GM23248 (cell line): ENCODE measurements around the gene ARFGEF3. TPM values are rescaled to one million over a fixed set of nuclear protein-coding genes. Genes with fewer than 3 reads are reported as not detected.

Source experiments
- DNase-seq: peaks from one replicate; pipeline ENCODE4 v3.0.0-alpha.2; 2015
- H2AFZ ChIP-seq: fragments of 200-600 bp; sonication (generic); 2 replicates; pipeline ENCODE4 v1.6.1; 2016; ENCODE audit warnings: antibody characterized with exemption
- H3F3A ChIP-seq: fragments of 200-600 bp; sonication (generic); 2 replicates; pipeline ENCODE4 v1.6.1; 2016; ENCODE audit warnings: mild to moderate bottlenecking, antibody characterized with exemption, mixed run types; ENCODE audit not compliant: insufficient read depth
- H3K27ac ChIP-seq: fragments of 200-600 bp; sonication (generic); 2 replicates; pipeline ENCODE4 v1.5.1; 2016; ENCODE audit warnings: mild to moderate bottlenecking
- H3K27me3 ChIP-seq: fragments of 200-600 bp; sonication (generic); replicated peaks from 2 replicates; pipeline ENCODE4 v1.6.1; 2016; ENCODE audit warnings: mild to moderate bottlenecking; ENCODE audit not compliant: insufficient read depth
- H3K36me3 ChIP-seq: fragments of 200-600 bp; sonication (generic); 2 replicates; pipeline ENCODE4 v1.6.1; 2016; ENCODE audit warnings: low read depth, mild to moderate bottlenecking
- H3K4me1 ChIP-seq: fragments of 200-600 bp; sonication (generic); 2 replicates; pipeline ENCODE4 v1.6.1; 2016; ENCODE audit warnings: mild to moderate bottlenecking; ENCODE audit not compliant: insufficient read depth
- H3K4me2 ChIP-seq: fragments of 200-600 bp; sonication (generic); one replicate; pipeline ENCODE4 v1.6.1; 2016; ENCODE audit warnings: mild to moderate bottlenecking; ENCODE audit not compliant: unreplicated experiment
- H3K4me3 ChIP-seq: fragments of 200-600 bp; sonication (generic); 2 replicates; pipeline ENCODE4 v1.5.1; 2016; ENCODE audit warnings: mild to moderate bottlenecking
- H3K79me2 ChIP-seq: fragments of 200-600 bp; sonication (generic); 2 replicates; pipeline ENCODE4 v1.6.1; 2016; ENCODE audit warnings: mild to moderate bottlenecking; ENCODE audit not compliant: insufficient read depth
- H3K9ac ChIP-seq: fragments of 200-600 bp; sonication (generic); 2 replicates; pipeline ENCODE4 v1.6.1; 2016; ENCODE audit warnings: mild to moderate bottlenecking
- H3K9me2 ChIP-seq: fragments of 200-600 bp; sonication (generic); 2 replicates; pipeline ENCODE4 v1.6.1; 2016; ENCODE audit warnings: mixed run types, mild to moderate bottlenecking, moderate library complexity; ENCODE audit not compliant: insufficient read depth
- H3K9me3 ChIP-seq: fragments of 200-600 bp; sonication (generic); one replicate; pipeline ENCODE4 v1.6.1; 2017; ENCODE audit warnings: low read depth
- H4K20me1 ChIP-seq: fragments of 200-600 bp; sonication (generic); 2 replicates; pipeline ENCODE4 v1.6.0; 2016; ENCODE audit not compliant: insufficient read depth
- EZH2 ChIP-seq: fragments of 200-600 bp; sonication (generic); IDR thresholded peaks from 2 replicates; pipeline ENCODE4 v1.6.1; 2018; ENCODE audit warnings: antibody characterized with exemption, mild to moderate bottlenecking; ENCODE audit not compliant: insufficient read depth, poor library complexity, severe bottlenecking
- EZH2phosphoT487 ChIP-seq: fragments of 200-600 bp; sonication (generic); IDR thresholded peaks from 2 replicates; pipeline ENCODE4 v1.6.1; 2018; ENCODE audit warnings: antibody characterized with exemption, moderate library complexity, mild to moderate bottlenecking, low read depth; ENCODE audit not compliant: insufficient read depth
- WGBS, 2 experiments: methylation state at CpG; one replicate each; pipeline ENCODE4 v1.1.6; 2015 to 2017; ENCODE audit warnings: low lambda C conversion rate in 2 of 2, low coverage in 1 of 2; ENCODE audit errors: missing lambda C conversion rate in 2 of 2; 5-methylcytosine and 5-hydroxymethylcytosine counted together
- in situ Hi-C: fragments of 300-500 bp; cut with MboI; formaldehyde crosslinking; loops from 2 replicates; pipeline ENCODE4 v1.15.0; 2020
- polyA plus RNA-seq: library from polyadenylated mRNA; unstranded; fragments of >200 nt; fragmentation: Nextera tagmentation; extraction: Ambion mirVana; gene quantifications from 2 replicates; pipeline ENCODE4 v1.2.1, GENCODE V29; 2016
- total RNA-seq: library from RNA; depleted of rRNA; stranded (reverse); fragments of >200 nt; shearing (Covaris generic); gene quantifications from 2 replicates; pipeline ENCODE4 v1.2.3, GENCODE V29; 2014

The ARFGEF3 gene
- total and polyA plus RNA-seq, 2 experiments from 2014 or later = 0.06 to 0.11 TPM

DNA sequence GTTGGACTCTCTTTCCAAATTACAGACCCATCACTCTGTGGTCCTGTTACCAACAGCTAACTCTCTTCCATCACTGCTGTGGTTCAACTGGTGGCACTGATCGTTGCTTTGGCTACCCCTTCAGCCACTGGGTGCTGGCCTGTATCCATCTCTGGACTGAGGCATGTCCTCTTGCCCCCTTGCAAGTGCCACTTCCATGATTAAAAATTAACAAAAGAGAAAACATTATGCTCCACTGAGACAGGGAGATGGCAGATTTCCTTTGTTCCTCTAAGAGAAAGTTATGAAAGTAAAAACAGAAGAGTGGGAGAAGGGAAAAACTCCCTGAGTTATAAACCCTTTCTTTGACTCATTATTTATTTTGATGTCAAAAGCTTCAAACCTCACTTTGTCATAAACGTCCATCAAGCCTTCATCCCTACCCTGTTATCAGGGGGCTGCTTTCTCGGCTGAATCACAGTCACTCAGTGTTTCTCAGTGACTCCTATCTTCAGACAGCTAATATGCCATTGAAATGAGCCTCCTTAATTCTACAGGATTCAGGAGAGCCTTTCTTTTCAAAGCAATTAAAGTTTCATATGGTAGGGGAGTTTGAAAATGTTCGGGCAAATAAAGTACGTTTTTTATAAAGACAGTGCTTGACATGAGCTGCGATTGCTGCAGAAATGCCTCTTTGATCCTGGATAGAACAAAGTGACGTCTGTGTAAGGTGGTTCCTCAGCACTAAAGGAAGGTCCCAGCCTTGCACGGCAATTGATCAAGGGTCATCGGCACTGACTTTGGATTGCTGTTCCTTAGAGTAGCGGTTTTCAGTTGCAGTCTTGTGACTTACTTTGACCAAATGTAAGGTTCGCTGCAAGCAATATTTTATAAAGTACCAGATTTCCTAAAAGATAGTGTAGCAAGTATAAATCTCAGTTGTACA lies 106.5 kb downstream of the ARFGEF3 start:
- H3F3A ChIP-seq = no peaks in the 10 kb centered on the region
- no peaks in the 10 kb centered on the region for H3K9me3 ChIP-seq
- no peak overlapping the region for H2AFZ ChIP-seq
- no peaks in the 10 kb centered on the region for H3K4me1 ChIP-seq
- no peak overlapping the region for H3K27ac ChIP-seq
- H3K9me2 ChIP-seq = no peaks in the 10 kb centered on the region
- H3K4me2 ChIP-seq = no peak overlapping the region
- 67 to 68% methylated on average over 11 of the region's 11 CpGs for WGBS, 2 experiments
- in situ Hi-C loops = no loop called here
- H3K9ac ChIP-seq = no peak overlapping the region
- no peaks in the 10 kb centered on the region for H3K36me3 ChIP-seq
- H3K4me3 ChIP-seq = no peak overlapping the region
- TF ChIP-seq EZH2 (no peak), EZH2phosphoT487 (no peak)
- no peak for DNase-seq
- no peaks in the 10 kb centered on the region for H4K20me1 ChIP-seq
- H3K27me3 ChIP-seq = no peaks in the 10 kb centered on the region; the same call in 1 of the 2 replicates
- H3K79me2 ChIP-seq = no peaks in the 10 kb centered on the region

DNA sequence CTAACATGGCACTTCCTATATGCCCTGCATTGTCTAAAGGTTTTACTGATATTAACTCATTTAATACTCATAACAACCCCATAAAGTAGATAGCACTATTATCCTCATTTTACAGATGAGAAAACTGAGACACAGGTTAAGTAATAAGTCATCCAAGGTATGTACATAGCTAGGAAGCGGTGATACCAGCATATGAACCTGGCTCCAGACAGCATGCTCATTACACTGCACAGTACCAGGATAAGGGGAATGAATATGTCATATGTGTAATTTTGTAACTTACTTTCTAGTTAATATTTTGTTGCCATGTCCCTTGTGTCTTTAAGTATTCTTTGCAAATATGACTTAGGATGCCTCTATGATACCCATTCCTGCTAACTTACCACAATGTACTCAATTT lies 109.7 kb downstream of the ARFGEF3 start:
- H3K9ac ChIP-seq = no peak overlapping the region
- H3K4me3 ChIP-seq = no peak overlapping the region
- no peaks in the 10 kb centered on the region for H3K4me1 ChIP-seq
- H3K4me2 ChIP-seq = no peak overlapping the region
- 89 to 93% methylated on average over 1 of the region's 1 CpG for WGBS, 2 experiments
- no peak for DNase-seq
- TF ChIP-seq EZH2phosphoT487 = no peak
- TF ChIP-seq EZH2 = no peak
- no peaks in the 10 kb centered on the region for H3K36me3 ChIP-seq
- H3K79me2 ChIP-seq = no peaks in the 10 kb centered on the region
- H4K20me1 ChIP-seq = no peaks in the 10 kb centered on the region
- in situ Hi-C loops = no loop called here
- no peaks in the 10 kb centered on the region for H3K9me3 ChIP-seq
- no peaks in the 10 kb centered on the region; the same call in 1 of the 2 replicates for H3K27me3 ChIP-seq
- H3K27ac ChIP-seq = no peak overlapping the region
- H3K9me2 ChIP-seq = no peaks in the 10 kb centered on the region
- no peaks in the 10 kb centered on the region for H3F3A ChIP-seq
- H2AFZ ChIP-seq = no peak overlapping the region

DNA sequence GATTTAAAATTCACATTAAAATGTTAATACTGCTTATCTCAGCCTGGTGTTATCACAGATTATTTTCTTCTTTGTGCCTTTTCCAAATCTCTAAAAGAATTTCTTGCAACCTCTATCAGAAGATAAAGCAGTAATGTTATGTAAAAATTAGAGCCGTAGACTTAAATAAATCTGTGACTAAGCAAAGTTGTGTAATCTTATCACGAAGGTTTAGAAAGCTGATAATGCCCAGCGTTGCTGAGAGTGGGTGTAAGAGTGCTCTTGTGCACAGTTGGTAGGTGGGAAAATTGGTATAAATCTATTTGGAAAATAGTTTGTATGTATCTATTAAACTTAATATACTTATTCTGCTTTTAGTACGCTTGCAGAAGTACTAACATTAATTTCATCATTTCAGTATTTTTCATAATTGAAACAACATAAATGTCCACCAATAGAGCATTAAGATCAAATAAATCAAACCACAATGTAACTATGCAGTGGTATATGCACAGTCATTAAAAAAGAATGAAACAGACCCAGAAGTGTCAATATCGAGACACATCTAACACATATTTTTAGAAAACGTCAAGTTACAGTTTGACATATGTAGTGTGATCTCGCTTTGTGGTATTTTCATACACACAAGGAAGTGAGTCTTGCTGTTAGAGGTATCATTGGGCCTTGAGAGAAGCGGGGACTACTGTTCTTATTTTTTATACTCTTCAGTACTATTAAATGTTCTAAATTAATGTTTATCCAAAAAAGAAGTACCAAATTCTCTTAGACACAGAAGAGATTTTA lies 111.0 kb downstream of the ARFGEF3 start:
- H3K9ac ChIP-seq = no peak overlapping the region
- no peaks in the 10 kb centered on the region for H3K79me2 ChIP-seq
- H3K9me3 ChIP-seq = no peaks in the 10 kb centered on the region
- in situ Hi-C loops = no loop called here
- no peaks in the 10 kb centered on the region for H3K9me2 ChIP-seq
- H3K4me2 ChIP-seq = no peak overlapping the region
- no peak for DNase-seq
- TF ChIP-seq EZH2 = no peak
- TF ChIP-seq EZH2phosphoT487 = no peak
- H3K36me3 ChIP-seq = no peaks in the 10 kb centered on the region
- no peaks in the 10 kb centered on the region for H3F3A ChIP-seq
- H3K27ac ChIP-seq = no peak overlapping the region
- WGBS, 2 experiments = 80% methylated on average over 8 of the region's 8 CpGs
- H3K4me1 ChIP-seq = no peaks in the 10 kb centered on the region
- no peak overlapping the region for H3K4me3 ChIP-seq
- H2AFZ ChIP-seq = no peak overlapping the region
- H4K20me1 ChIP-seq = no peaks in the 10 kb centered on the region
- H3K27me3 ChIP-seq = no peaks in the 10 kb centered on the region; the same call in 1 of the 2 replicates

DNA sequence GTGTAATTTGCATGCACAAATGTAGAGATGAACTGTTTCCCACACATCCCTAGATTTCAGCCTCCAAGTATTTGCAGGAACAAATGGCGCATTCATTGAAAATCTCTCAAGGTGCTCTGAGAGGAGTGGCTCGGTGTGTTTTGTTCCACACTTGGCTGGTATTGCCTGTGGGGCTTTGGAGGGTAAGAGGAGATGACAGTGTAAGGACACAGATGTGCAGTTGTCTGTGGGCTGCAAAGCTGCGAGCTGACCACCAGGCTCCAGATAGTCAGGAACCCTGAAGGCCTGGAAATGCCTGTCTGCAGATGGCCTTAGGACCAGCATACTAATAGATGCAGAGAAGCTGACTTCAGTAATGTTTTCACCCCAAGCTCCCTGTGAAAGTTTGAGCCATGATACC lies 114.2 kb downstream of the ARFGEF3 start:
- no peaks in the 10 kb centered on the region for H3K27me3 ChIP-seq
- 62 to 79% methylated on average over 3 of the region's 3 CpGs for WGBS, 2 experiments
- no peaks in the 10 kb centered on the region for H4K20me1 ChIP-seq
- no peaks in the 10 kb centered on the region for H3K79me2 ChIP-seq
- H3K36me3 ChIP-seq = no peaks in the 10 kb centered on the region
- no peaks in the 10 kb centered on the region for H3K4me1 ChIP-seq
- no peaks in the 10 kb centered on the region for H3K9me2 ChIP-seq
- no peak for DNase-seq
- in situ Hi-C loops = no loop called here
- H3K9ac ChIP-seq = no peak overlapping the region
- no peak for TF ChIP-seq EZH2
- TF ChIP-seq EZH2phosphoT487 = no peak
- H3F3A ChIP-seq = no peaks in the 10 kb centered on the region
- H3K9me3 ChIP-seq = no peaks in the 10 kb centered on the region
- no peak overlapping the region for H3K27ac ChIP-seq
- no peak overlapping the region for H3K4me3 ChIP-seq
- no peak overlapping the region for H2AFZ ChIP-seq
- H3K4me2 ChIP-seq = no peak overlapping the region
